ENCODE measurements around the gene PSMA7.

- TF ChIP-seq, protein P1, sequence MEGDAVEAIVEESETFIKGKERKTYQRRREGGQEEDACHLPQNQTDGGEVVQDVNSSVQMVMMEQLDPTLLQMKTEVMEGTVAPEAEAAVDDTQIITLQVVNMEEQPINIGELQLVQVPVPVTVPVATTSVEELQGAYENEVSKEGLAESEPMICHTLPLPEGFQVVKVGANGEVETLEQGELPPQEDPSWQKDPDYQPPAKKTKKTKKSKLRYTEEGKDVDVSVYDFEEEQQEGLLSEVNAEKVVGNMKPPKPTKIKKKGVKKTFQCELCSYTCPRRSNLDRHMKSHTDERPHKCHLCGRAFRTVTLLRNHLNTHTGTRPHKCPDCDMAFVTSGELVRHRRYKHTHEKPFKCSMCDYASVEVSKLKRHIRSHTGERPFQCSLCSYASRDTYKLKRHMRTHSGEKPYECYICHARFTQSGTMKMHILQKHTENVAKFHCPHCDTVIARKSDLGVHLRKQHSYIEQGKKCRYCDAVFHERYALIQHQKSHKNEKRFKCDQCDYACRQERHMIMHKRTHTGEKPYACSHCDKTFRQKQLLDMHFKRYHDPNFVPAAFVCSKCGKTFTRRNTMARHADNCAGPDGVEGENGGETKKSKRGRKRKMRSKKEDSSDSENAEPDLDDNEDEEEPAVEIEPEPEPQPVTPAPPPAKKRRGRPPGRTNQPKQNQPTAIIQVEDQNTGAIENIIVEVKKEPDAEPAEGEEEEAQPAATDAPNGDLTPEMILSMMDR (IDR thresholded peaks at IDR 0.05): no peak
- TF ChIP-seq POLR2A (IDR thresholded peaks at IDR 0.05): no peak
Measured at GRCh38 chr20:62165762-62166399, 22.7 kb upstream of the PSMA7 start.

Measured in Peyer's patch (tissue), 4 donors.